NB4 (cell line): ENCODE measurements around the gene CCT3.

Source experiments
- MAX ChIP-seq: IDR thresholded peaks from 2 replicates; pipeline ENCODE4 v1.6.1; 2011; ENCODE audit warnings: low read depth, low read length
- MYC ChIP-seq: IDR thresholded peaks from 2 replicates; pipeline ENCODE4 v1.6.1; 2011; ENCODE audit warnings: low read depth, low read length
- POLR2A ChIP-seq: IDR thresholded peaks from 2 replicates; pipeline ENCODE4 v1.6.1; 2011; ENCODE audit warnings: mild to moderate bottlenecking; ENCODE audit not compliant: insufficient read length; ENCODE audit errors: extremely low read depth
- TF ChIP-seq, protein P1 (sequence below): IDR thresholded peaks from one replicate; pipeline ENCODE4 v1.5.1; 2012; ENCODE audit warnings: low read depth, low read length

GRCh38 chr1:156376146-156376545 is 38.1 kb upstream of the CCT3 start:
- TF ChIP-seq, protein P1, sequence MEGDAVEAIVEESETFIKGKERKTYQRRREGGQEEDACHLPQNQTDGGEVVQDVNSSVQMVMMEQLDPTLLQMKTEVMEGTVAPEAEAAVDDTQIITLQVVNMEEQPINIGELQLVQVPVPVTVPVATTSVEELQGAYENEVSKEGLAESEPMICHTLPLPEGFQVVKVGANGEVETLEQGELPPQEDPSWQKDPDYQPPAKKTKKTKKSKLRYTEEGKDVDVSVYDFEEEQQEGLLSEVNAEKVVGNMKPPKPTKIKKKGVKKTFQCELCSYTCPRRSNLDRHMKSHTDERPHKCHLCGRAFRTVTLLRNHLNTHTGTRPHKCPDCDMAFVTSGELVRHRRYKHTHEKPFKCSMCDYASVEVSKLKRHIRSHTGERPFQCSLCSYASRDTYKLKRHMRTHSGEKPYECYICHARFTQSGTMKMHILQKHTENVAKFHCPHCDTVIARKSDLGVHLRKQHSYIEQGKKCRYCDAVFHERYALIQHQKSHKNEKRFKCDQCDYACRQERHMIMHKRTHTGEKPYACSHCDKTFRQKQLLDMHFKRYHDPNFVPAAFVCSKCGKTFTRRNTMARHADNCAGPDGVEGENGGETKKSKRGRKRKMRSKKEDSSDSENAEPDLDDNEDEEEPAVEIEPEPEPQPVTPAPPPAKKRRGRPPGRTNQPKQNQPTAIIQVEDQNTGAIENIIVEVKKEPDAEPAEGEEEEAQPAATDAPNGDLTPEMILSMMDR = no peak
- TF ChIP-seq POLR2A = no peak
- TF ChIP-seq MYC = no peak
- no peak for TF ChIP-seq MAX
